ENCODE measurements around the gene RNASEH2A. TPM values are rescaled to one million over a fixed set of nuclear protein-coding genes. Genes with fewer than 3 reads are reported as not detected.

The RNASEH2A gene
- total and polyA plus RNA-seq, 2 of the 13 experiments (the other 11 are each of a cell fraction or from before 2014, with no cell fraction given), result 25.1 to 35.8 TPM

GRCh38 chr19:12789904-12790619 is 16.3 kb upstream of the RNASEH2A start (continued):
- no peak for TF ChIP-seq ZNF646 (CRISPR knock-in tag; IDR thresholded peaks at IDR 0.05)
- TF ChIP-seq ZNF430 (CRISPR knock-in tag; IDR thresholded peaks at IDR 0.05), result 0 out of 2 replicates have a peak, but pooled peaks have one; percentile 26
- peak; percentile 45; the same call in 1 of the 2 replicates for TF ChIP-seq HIVEP1 (CRISPR knock-in tag; IDR thresholded peaks at IDR 0.05)
- TF ChIP-seq ZNF205 (CRISPR knock-in tag; IDR thresholded peaks at IDR 0.05), result peak; percentile 32; the same call in 1 of the 2 replicates
- peak; percentile 53; the same call in 1 of the 2 replicates for TF ChIP-seq NFATC3 (CRISPR knock-in tag; IDR thresholded peaks at IDR 0.05)
- TF ChIP-seq NAIF1 (CRISPR knock-in tag; IDR thresholded peaks at IDR 0.05; ENCODE audit: borderline replicate concordance), result 0 out of 2 replicates have a peak, but pooled peaks have one; percentile 38
- TF ChIP-seq FOXM1 (CRISPR knock-in tag; IDR thresholded peaks at IDR 0.05), result no peak
- no peak for TF ChIP-seq ZNF235 (CRISPR knock-in tag; IDR thresholded peaks at IDR 0.05; ENCODE audit: borderline replicate concordance)
- no peak for TF ChIP-seq MTERF4 (CRISPR knock-in tag; IDR thresholded peaks at IDR 0.05)
- TF ChIP-seq ZNF816 (CRISPR knock-in tag; IDR thresholded peaks at IDR 0.05; ENCODE audit: borderline replicate concordance), result no peak
- peak; percentile 99 for TF ChIP-seq PRDM10 (CRISPR knock-in tag; IDR thresholded peaks at IDR 0.05; ENCODE audit: low read depth)
- TF ChIP-seq NFYC (CRISPR knock-in tag; IDR thresholded peaks at IDR 0.05), result peak; percentile 47; the same call in 1 of the 2 replicates
- TF ChIP-seq POLR2G (IDR thresholded peaks at IDR 0.05; ENCODE audit: low read depth, low read length), result peak; percentile 62; the same call in 1 of the 2 replicates
- no peak for TF ChIP-seq XBP1 (CRISPR knock-in tag; IDR thresholded peaks at IDR 0.05)
- 0 out of 2 replicates have a peak, but pooled peaks have one; percentile 21 for TF ChIP-seq GLI4 (CRISPR knock-in tag; IDR thresholded peaks at IDR 0.05; ENCODE audit: borderline replicate concordance)
- no peak for TF ChIP-seq NBN (conservative IDR thresholded peaks at IDR 0.05)
- no peak; the same call in 1 of the 2 replicates for TF ChIP-seq ZNF619 (CRISPR knock-in tag; IDR thresholded peaks at IDR 0.05)
- peak; percentile 34; the same call in 1 of the 2 replicates for TF ChIP-seq ZNF605 (CRISPR knock-in tag; IDR thresholded peaks at IDR 0.05)
- no peak for TF ChIP-seq ZFP1 (CRISPR knock-in tag; IDR thresholded peaks at IDR 0.05)
